Stimulated activated memory B cell treated with anti-CD40 and anti-IgM and Interleukin-4, amounts not matched to agents 10 μg/mL and 1 μg/mL and 100 μg/mL, for 72 hours (primary cell): Measurements from ENCODE around the gene SMARCC1.

Source experiments
- ATAC-seq: fragments of 150-1000 bp; cut with Tn5 transposase; 2 replicates; pipeline ENCODE4 v1.10.0; 2021
- H3K27ac Mint-ChIP-seq: one replicate; pipeline ENCODE4 v1.8.0; 2022; ENCODE audit warnings: mild to moderate bottlenecking, mixed read lengths
- H3K27me3 Mint-ChIP-seq: one replicate; pipeline ENCODE4 v1.8.0; 2022; ENCODE audit warnings: mixed read lengths
- H3K36me3 Mint-ChIP-seq: one replicate; pipeline ENCODE4 v1.8.0; 2022; ENCODE audit warnings: mixed read lengths
- H3K4me1 Mint-ChIP-seq: one replicate; pipeline ENCODE4 v1.8.0; 2022; ENCODE audit warnings: mixed read lengths
- H3K4me3 Mint-ChIP-seq: one replicate; pipeline ENCODE4 v1.8.0; 2022; ENCODE audit warnings: mild to moderate bottlenecking, moderate library complexity, mixed read lengths
- H3K9me3 Mint-ChIP-seq: one replicate; pipeline ENCODE4 v1.8.0; 2022; ENCODE audit warnings: mixed read lengths

SMARCC1 gene

GRCh38 chr3:47580481-47580880 lies 201.2 kb downstream of the SMARCC1 start:
- H3K36me3 Mint-ChIP-seq, result peaks cover 4% of the 10 kb centered on the region
- no peak overlapping the region for H3K27ac Mint-ChIP-seq
- no peaks in the 10 kb centered on the region for H3K4me1 Mint-ChIP-seq
- ATAC-seq, result no peak
- peaks cover 14% of the 10 kb centered on the region for H3K27me3 Mint-ChIP-seq
- H3K9me3 Mint-ChIP-seq, result no peaks in the 10 kb centered on the region
- H3K4me3 Mint-ChIP-seq, result no peak overlapping the region

- no peaks in the 10 kb centered on the region for H3K36me3 Mint-ChIP-seq
Observed at GRCh38 chr3:47579875-47580274, 201.8 kb downstream of the SMARCC1 start.

GRCh38 chr3:47578691-47579632 lies 202.7 kb downstream of the SMARCC1 start, which contains the start of gene CSPG5:
TSS of gene CSPG5 (minus strand) at chr3:47578865. CDS start at chr3:47578693, 172 bp downstream.
- Mint-ChIP-seq H3K4me1 (no peaks in the 10 kb centered on the region), H3K27me3 (peaks cover 17% of the 10 kb centered on the region), H3K4me3 (peak within 1 kb of the TSS; percentile 65), H3K27ac (no peak within 1 kb of the TSS), H3K9me3 (no peaks in the 10 kb centered on the region), H3K36me3 (no peaks in the 10 kb centered on the region)
- peak; percentile 68 for ATAC-seq

More at GRCh38 chr3:47579875-47580274, 201.8 kb downstream of the SMARCC1 start:
- H3K9me3 Mint-ChIP-seq, result no peaks in the 10 kb centered on the region
- no peak overlapping the region for H3K27ac Mint-ChIP-seq
- no peak overlapping the region for H3K4me3 Mint-ChIP-seq
- ATAC-seq, result no peak
- H3K4me1 Mint-ChIP-seq, result no peaks in the 10 kb centered on the region
- peaks cover 14% of the 10 kb centered on the region for H3K27me3 Mint-ChIP-seq

- ATAC-seq, result peak; percentile 79
- Mint-ChIP-seq H3K9me3 (no peaks in the 10 kb centered on the region), H3K4me3 (peak overlapping the region; percentile 65), H3K4me1 (no peaks in the 10 kb centered on the region), H3K36me3 (no peaks in the 10 kb centered on the region), H3K27me3 (peaks cover 24% of the 10 kb centered on the region), H3K27ac (no peak overlapping the region)
Observed at GRCh38 chr3:47578119-47578632, 203.5 kb downstream of the SMARCC1 start.

GRCh38 chr3:47577583-47578118 lies 204.0 kb downstream of the SMARCC1 start:
- H3K27ac Mint-ChIP-seq, result no peak overlapping the region

GRCh38 chr3:47573190-47574172 lies 208.2 kb downstream of the SMARCC1 start:
- Mint-ChIP-seq H3K27me3 (peaks cover 22% of the 10 kb centered on the region), H3K36me3 (no peaks in the 10 kb centered on the region), H3K9me3 (no peaks in the 10 kb centered on the region), H3K4me3 (no peak overlapping the region), H3K27ac (no peak overlapping the region), H3K4me1 (no peaks in the 10 kb centered on the region)
- ATAC-seq, result no peak

More at GRCh38 chr3:47577583-47578118, 204.0 kb downstream of the SMARCC1 start:
- no peaks in the 10 kb centered on the region for H3K36me3 Mint-ChIP-seq
- H3K4me3 Mint-ChIP-seq, result peak overlapping the region; percentile 65
- H3K9me3 Mint-ChIP-seq, result no peaks in the 10 kb centered on the region
- peaks cover 28% of the 10 kb centered on the region for H3K27me3 Mint-ChIP-seq
- peak; percentile 59 for ATAC-seq
- H3K4me1 Mint-ChIP-seq, result no peaks in the 10 kb centered on the region

- H3K27me3 Mint-ChIP-seq, result peaks cover 22% of the 10 kb centered on the region
- no peak for ATAC-seq
- peaks cover 5% of the 10 kb centered on the region for H3K4me1 Mint-ChIP-seq
- H3K9me3 Mint-ChIP-seq, result no peaks in the 10 kb centered on the region
- H3K4me3 Mint-ChIP-seq, result no peak overlapping the region
- H3K27ac Mint-ChIP-seq, result no peak overlapping the region
- H3K36me3 Mint-ChIP-seq, result no peaks in the 10 kb centered on the region
Observed at GRCh38 chr3:47571391-47572175, 210.1 kb downstream of the SMARCC1 start.

GRCh38 chr3:47568901-47569300 lies 212.8 kb downstream of the SMARCC1 start:
- H3K4me1 Mint-ChIP-seq, result peaks cover 5% of the 10 kb centered on the region
- H3K36me3 Mint-ChIP-seq, result no peaks in the 10 kb centered on the region
- no peak overlapping the region for H3K27ac Mint-ChIP-seq
- H3K4me3 Mint-ChIP-seq, result no peak overlapping the region
- peaks cover 19% of the 10 kb centered on the region for H3K27me3 Mint-ChIP-seq
- ATAC-seq, result no peak
- no peaks in the 10 kb centered on the region for H3K9me3 Mint-ChIP-seq

- Mint-ChIP-seq H3K27me3 (peaks cover 3% of the 10 kb centered on the region), H3K4me3 (no peak overlapping the region), H3K36me3 (no peaks in the 10 kb centered on the region), H3K27ac (no peak overlapping the region), H3K4me1 (peaks cover 5% of the 10 kb centered on the region), H3K9me3 (no peaks in the 10 kb centered on the region)
- no peak for ATAC-seq
Observed at GRCh38 chr3:47567149-47567548, 214.5 kb downstream of the SMARCC1 start.

- H3K9me3 Mint-ChIP-seq, result no peaks in the 10 kb centered on the region
- H3K27me3 Mint-ChIP-seq, result no peaks in the 10 kb centered on the region
- no peak overlapping the region for H3K27ac Mint-ChIP-seq
- H3K36me3 Mint-ChIP-seq, result no peaks in the 10 kb centered on the region
- H3K4me3 Mint-ChIP-seq, result no peak overlapping the region
- H3K4me1 Mint-ChIP-seq, result peaks cover 5% of the 10 kb centered on the region
- ATAC-seq, result peak; percentile 63
Observed at GRCh38 chr3:47566667-47567066, 215.0 kb downstream of the SMARCC1 start.

GRCh38 chr3:47565734-47566550 lies 215.8 kb downstream of the SMARCC1 start:
- no peaks in the 10 kb centered on the region for H3K36me3 Mint-ChIP-seq
- no peak overlapping the region for H3K27ac Mint-ChIP-seq
- peaks cover 5% of the 10 kb centered on the region for H3K4me1 Mint-ChIP-seq
- no peak overlapping the region for H3K4me3 Mint-ChIP-seq
- ATAC-seq, result no peak
- H3K9me3 Mint-ChIP-seq, result no peaks in the 10 kb centered on the region
- no peaks in the 10 kb centered on the region for H3K27me3 Mint-ChIP-seq

- no peaks in the 10 kb centered on the region for H3K36me3 Mint-ChIP-seq
- H3K4me3 Mint-ChIP-seq, result no peak overlapping the region
- no peaks in the 10 kb centered on the region for H3K9me3 Mint-ChIP-seq
- H3K27me3 Mint-ChIP-seq, result peaks cover 23% of the 10 kb centered on the region
- H3K4me1 Mint-ChIP-seq, result no peaks in the 10 kb centered on the region
- ATAC-seq, result no peak
- H3K27ac Mint-ChIP-seq, result no peak overlapping the region
Observed at GRCh38 chr3:47556351-47556750, 225.3 kb downstream of the SMARCC1 start.

GRCh38 chr3:47554335-47554734 lies 227.4 kb downstream of the SMARCC1 start:
- Mint-ChIP-seq H3K4me3 (no peak overlapping the region), H3K9me3 (no peaks in the 10 kb centered on the region), H3K36me3 (no peaks in the 10 kb centered on the region), H3K27me3 (peaks cover 41% of the 10 kb centered on the region), H3K27ac (no peak overlapping the region), H3K4me1 (peaks cover 6% of the 10 kb centered on the region)
- no peak for ATAC-seq
